Vagina (tissue), 2 donors: ENCODE data around the gene METTL23. TPM values are rescaled to one million over a fixed set of nuclear protein-coding genes. Genes with fewer than 3 reads are reported as not detected.

Source experiments
- DNase-seq, 2 donors: peaks; one replicate each; pipeline ENCODE4 v3.0.0-alpha.2; 2017; ENCODE audit errors: extremely low spot score in 2 of 2
- H3K27ac ChIP-seq: fragments of 200-600 bp; sonication (generic); one replicate; pipeline ENCODE4 v1.5.1; 2019
- H3K27me3 ChIP-seq: fragments of 200-600 bp; sonication (generic); one replicate; pipeline ENCODE4 v1.5.1; 2019
- H3K36me3 ChIP-seq, 2 donors: fragments of 200-600 bp; sonication (generic); one replicate each; pipeline ENCODE4 v1.5.1; 2017 to 2019
- H3K4me1 ChIP-seq: fragments of 200-600 bp; sonication (generic); one replicate; pipeline ENCODE4 v1.5.1; 2019
- H3K4me3 ChIP-seq, 2 donors: fragments of 200-600 bp; sonication (generic); 1 replicate in 1 of 2; 2 replicates in 1 of 2; pipeline ENCODE4 v1.5.1; 2016 to 2019
- H3K9me3 ChIP-seq: fragments of 200-600 bp; sonication (generic); one replicate; pipeline ENCODE4 v1.5.1; 2019
- CTCF ChIP-seq, 3 experiments: fragments of 450-650 bp in 2 of 3; fragments of 200-600 bp in 1 of 3; sonication (generic) in 1 of 3; IDR thresholded peaks; one replicate each; pipeline ENCODE4 v1.5.1; 2017 to 2019; ENCODE audit warnings: antibody characterized with exemption in 3 of 3, mild to moderate bottlenecking in 2 of 3, moderate library complexity in 2 of 3
- POLR2A ChIP-seq, 2 donors: fragments of 450-650 bp; IDR thresholded peaks; one replicate each; pipeline ENCODE4 v1.6.1; 2017; ENCODE audit warnings: antibody characterized with exemption in 2 of 2, mild to moderate bottlenecking in 2 of 2, moderate library complexity in 2 of 2
- POLR2AphosphoS5 ChIP-seq, 2 donors: sonication (generic); formaldehyde crosslinking; IDR thresholded peaks; one replicate each; pipeline ENCODE4 v1.9.0; 2017; ENCODE audit warnings: antibody characterized with exemption in 2 of 2, mild to moderate bottlenecking in 2 of 2, low read depth in 1 of 2; ENCODE audit not compliant: insufficient read depth in 1 of 2
- intact Hi-C: fragments of 100-400 bp; cut with DNase I; formaldehyde crosslinking; loops from one replicate; pipeline ENCODE4 v1.15.1; 2023
- total RNA-seq: library from RNA; depleted of rRNA; stranded (reverse); fragments of >200 nt; gene quantifications from one replicate; pipeline ENCODE4 v1.2.3, GENCODE V29; 2016

The METTL23 gene
- total RNA-seq, 1 donor from 2014 or later, result 20.9 TPM

- TF ChIP-seq CTCF (IDR thresholded peaks at IDR 0.05) (no peak), POLR2AphosphoS5 (IDR thresholded peaks at IDR 0.05; ENCODE audit: insufficient read depth in 1 of 2, low read depth in 1 of 2) (no peak), POLR2A (IDR thresholded peaks at IDR 0.05) (no peak)
- H3K27me3 ChIP-seq, result no peaks in the 10 kb centered on the region
- H3K4me3 ChIP-seq, result peak overlapping the region in 1 of 2 donors; percentile 18
- H3K36me3 ChIP-seq, result no peaks in the 10 kb centered on the region
- DNase-seq, result no peak
- H3K27ac ChIP-seq, result peak overlapping the region; percentile 86
- intact Hi-C loops, result no loop called here
- H3K4me1 ChIP-seq, result peaks cover 64% of the 10 kb centered on the region
- H3K9me3 ChIP-seq, result no peaks in the 10 kb centered on the region
Observed at GRCh38 chr17:76688165-76688622, 38.4 kb upstream of the METTL23 start.

GRCh38 chr17:76689859-76690258 lies 36.8 kb upstream of the METTL23 start:
- Histone ChIP-seq H3K9me3 (no peaks in the 10 kb centered on the region), H3K27me3 (no peaks in the 10 kb centered on the region), H3K36me3 (no peaks in the 10 kb centered on the region), H3K27ac (peak overlapping the region; percentile 86), H3K4me3 (no peak overlapping the region), H3K4me1 (peaks cover 66% of the 10 kb centered on the region)
- DNase-seq, result no peak
- TF ChIP-seq POLR2A (IDR thresholded peaks at IDR 0.05) (no peak), POLR2AphosphoS5 (IDR thresholded peaks at IDR 0.05; ENCODE audit: insufficient read depth in 1 of 2, low read depth in 1 of 2) (no peak), CTCF (IDR thresholded peaks at IDR 0.05) (no peak)
- intact Hi-C loops, result no loop called here

GRCh38 chr17:76690596-76691280 lies 35.9 kb upstream of the METTL23 start:
- H3K36me3 ChIP-seq, result no peaks in the 10 kb centered on the region
- no peaks in the 10 kb centered on the region for H3K27me3 ChIP-seq
- H3K4me3 ChIP-seq, result no peak overlapping the region
- no peak overlapping the region for H3K27ac ChIP-seq
- H3K9me3 ChIP-seq, result no peaks in the 10 kb centered on the region
- TF ChIP-seq POLR2A (IDR thresholded peaks at IDR 0.05) (no peak), CTCF (IDR thresholded peaks at IDR 0.05) (no peak), POLR2AphosphoS5 (IDR thresholded peaks at IDR 0.05; ENCODE audit: insufficient read depth in 1 of 2, low read depth in 1 of 2) (no peak)
- no peak for DNase-seq
- peaks cover 70% of the 10 kb centered on the region for H3K4me1 ChIP-seq
- intact Hi-C loops, result no loop called here

DNA sequence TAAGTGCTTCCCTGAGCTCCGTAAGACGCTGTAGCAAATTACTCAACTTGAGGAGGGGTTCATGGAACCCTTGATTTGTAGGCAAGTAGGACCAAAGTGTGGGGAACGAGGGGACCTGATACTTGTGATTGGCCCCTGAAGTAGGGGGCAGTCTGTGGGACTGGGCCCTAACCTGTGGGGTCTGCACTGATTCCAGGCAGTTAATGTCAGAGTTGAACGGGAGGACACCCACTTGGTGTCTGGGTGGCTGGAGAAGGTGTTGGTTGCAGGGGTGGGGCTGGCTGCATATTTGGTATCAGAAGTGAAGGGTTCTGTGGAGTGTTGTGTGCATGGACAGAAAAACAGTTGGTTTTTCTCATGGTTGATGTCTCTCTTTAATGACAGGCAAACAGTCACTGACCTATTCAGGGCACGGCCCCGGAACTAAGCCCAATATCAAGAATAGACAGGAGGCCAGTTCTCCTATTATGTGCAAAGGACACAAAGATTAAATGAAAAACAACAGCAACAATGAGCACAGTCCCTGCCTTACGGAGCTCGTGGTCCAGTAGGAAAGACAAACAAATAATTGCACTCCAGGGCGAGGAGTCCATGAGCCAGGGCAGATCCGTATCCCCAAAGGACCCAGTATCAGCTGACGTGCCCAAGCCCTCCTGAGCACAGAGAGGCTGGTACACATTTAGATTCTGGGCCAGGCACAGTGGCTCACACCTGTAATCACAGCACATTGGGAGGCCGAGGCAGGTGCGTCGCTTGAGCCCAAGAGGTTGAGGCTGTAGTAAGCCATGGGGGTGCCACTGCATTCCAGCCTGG lies 35.1 kb upstream of the METTL23 start:
- Histone ChIP-seq H3K36me3 (no peaks in the 10 kb centered on the region), H3K27ac (no peak overlapping the region), H3K4me1 (peaks cover 72% of the 10 kb centered on the region), H3K4me3 (no peak overlapping the region), H3K9me3 (no peaks in the 10 kb centered on the region), H3K27me3 (no peaks in the 10 kb centered on the region)
- intact Hi-C loops, result no loop called here
- TF ChIP-seq POLR2A (IDR thresholded peaks at IDR 0.05) (no peak), POLR2AphosphoS5 (IDR thresholded peaks at IDR 0.05; ENCODE audit: insufficient read depth in 1 of 2, low read depth in 1 of 2) (no peak), CTCF (IDR thresholded peaks at IDR 0.05) (no peak)
- DNase-seq, result no peak
